ENCODE data around the gene CALHM4.

The CALHM4 gene, protein sequence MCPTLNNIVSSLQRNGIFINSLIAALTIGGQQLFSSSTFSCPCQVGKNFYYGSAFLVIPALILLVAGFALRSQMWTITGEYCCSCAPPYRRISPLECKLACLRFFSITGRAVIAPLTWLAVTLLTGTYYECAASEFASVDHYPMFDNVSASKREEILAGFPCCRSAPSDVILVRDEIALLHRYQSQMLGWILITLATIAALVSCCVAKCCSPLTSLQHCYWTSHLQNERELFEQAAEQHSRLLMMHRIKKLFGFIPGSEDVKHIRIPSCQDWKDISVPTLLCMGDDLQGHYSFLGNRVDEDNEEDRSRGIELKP

DNA sequence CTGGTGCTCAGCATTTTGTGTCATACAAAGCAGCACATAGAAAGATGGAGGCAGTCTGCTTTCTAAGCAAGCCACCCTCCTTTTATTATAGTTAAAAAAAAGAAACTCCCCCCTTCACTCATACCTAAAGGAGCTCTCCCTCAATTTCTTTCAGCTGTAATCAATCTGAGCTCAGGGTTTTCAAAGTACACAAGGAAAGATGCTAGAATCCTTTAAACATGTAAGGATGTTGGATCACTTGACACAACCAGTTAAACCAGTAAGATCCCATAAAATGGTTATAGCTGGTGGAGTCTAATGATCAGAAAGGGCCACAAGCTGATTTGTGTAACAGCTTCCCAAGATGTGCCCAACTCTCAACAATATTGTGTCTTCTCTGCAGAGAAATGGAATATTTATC, at the start of gene CALHM4:
CALHM4 (plus strand) TSS at position 301 of the 400 bp plus-strand sequence; CDS start at position 344, 43 bp downstream.
- no peak within 1 kb of the TSS for H3K4me3 ChIP-seq (ENCODE audit: low read length)
- no peak for TF ChIP-seq ZNF274 (IDR thresholded peaks at IDR 0.05; ENCODE audit: low read depth, low read length)

DNA sequence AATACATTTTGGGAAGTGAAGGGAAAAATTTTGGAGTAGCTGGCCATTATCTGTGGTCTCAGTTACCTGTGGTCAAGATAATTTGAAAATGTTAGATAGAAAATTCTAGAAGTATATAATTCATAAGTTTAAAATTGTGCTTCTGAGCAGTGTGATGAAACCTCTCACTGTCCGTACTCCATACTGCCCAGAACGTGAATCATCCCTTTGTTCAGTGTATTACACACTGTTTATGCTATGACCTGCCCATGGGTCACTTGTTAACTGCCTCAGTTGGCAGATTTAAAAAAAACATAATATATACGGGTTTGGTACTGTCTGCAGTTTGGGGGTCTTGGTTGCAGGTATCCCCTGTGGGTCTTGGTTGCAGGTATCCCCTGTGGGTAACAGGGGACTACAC, 46.2 kb upstream of the CALHM4 start:
- no peak for TF ChIP-seq ZNF274 (IDR thresholded peaks at IDR 0.05; ENCODE audit: low read depth, low read length)
- H3K4me3 ChIP-seq (ENCODE audit: low read length), result no peak overlapping the region

DNA sequence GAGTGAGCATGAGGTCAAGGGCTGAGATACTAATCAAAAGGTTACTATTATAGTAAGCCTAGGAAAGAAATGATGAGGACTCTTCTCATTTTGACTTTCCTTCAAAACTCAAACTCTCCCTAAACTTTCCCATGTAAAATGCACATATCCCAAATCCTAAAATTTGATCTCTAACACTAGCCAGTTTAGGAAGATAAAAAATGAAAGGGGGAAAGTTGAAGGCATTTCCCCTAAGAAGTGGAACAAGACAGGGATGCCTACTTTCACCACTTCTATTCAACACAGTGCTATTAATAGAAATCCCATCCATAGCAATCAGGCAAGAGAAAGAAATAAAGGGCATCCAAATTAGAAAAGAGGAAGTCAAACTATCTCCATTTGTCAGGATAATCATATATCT, 45.0 kb upstream of the CALHM4 start:
- no peak for TF ChIP-seq ZNF274 (IDR thresholded peaks at IDR 0.05; ENCODE audit: low read depth, low read length)
- H3K4me3 ChIP-seq (ENCODE audit: low read length), result no peak overlapping the region

DNA sequence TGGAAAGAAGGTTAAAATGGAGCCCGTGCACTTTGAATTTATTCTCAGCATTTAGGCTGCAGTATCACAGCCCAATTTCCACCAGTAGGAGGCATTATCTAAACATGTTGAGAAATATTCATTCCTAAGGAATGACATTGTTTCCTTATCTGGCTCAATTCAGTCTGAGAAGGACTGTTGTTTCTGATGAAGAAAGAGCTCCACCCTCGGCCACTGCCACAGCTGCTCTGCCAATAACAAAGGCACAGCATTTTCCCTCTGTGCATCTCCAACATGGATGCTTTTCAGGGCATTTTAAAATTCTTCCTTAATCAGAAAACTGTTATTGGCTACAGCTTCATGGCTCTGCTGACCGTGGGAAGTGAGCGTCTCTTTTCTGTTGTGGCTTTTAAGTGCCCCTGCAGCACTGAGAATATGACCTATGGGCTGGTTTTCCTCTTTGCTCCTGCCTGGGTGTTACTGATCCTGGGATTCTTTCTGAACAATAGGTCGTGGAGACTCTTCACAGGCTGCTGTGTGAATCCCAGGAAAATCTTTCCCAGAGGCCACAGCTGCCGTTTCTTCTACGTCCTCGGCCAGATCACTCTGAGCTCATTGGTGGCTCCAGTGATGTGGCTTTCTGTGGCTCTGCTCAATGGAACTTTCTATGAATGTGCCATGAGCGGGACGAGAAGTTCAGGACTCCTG, 42.0 kb upstream of the CALHM4 start, which contains the start of gene CALHM5:
CALHM5 (plus strand) TSS at position 216 of the 687 bp plus-strand sequence; CDS start at position 274, 58 bp downstream.
- TF ChIP-seq ZNF274 (IDR thresholded peaks at IDR 0.05; ENCODE audit: low read depth, low read length), result no peak
- H3K4me3 ChIP-seq (ENCODE audit: low read length), result no peak within 1 kb of the TSS

DNA sequence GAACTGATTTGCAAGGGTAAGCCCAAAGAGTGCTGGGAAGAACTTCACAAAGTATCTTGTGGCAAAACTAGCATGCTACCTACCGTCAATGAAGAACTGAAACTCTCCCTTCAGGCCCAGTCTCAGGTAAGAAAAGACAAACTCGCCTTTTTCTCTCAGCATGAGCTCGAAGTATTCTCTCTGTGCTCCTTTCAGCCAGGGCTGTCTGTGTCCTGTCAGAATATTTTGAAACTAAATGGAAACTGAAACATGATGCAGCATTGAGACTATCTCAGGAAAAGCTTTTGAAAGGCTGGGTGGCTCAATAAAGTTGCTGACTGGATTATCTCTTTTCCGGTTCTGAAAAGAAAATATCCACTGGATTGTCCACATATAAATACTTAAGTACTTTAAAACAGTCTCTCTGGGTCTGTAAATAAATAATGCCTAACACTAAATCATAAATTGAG, 41.4 kb upstream of the CALHM4 start:
- H3K4me3 ChIP-seq (ENCODE audit: low read length), result no peak overlapping the region
- no peak for TF ChIP-seq ZNF274 (IDR thresholded peaks at IDR 0.05; ENCODE audit: low read depth, low read length)

DNA sequence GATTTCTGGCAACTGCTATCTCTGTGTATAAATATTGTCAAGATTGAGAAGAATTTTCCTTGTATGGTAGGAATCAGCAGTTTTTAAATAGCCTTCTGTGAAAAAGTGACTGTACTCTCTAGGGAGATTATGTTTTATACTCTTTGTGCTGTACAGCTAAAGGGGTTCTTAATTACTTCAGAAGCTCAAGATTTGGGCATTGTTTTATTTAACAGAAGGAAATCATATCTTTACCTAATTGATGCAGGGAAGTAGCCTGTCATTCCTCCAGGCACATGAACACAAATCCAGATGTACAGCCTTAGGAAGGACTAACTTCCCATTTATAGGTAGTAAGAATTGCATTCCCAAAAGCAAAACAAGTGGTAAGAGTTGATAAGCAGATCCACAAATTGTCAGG, 40.8 kb upstream of the CALHM4 start:
- no peak for TF ChIP-seq ZNF274 (IDR thresholded peaks at IDR 0.05; ENCODE audit: low read depth, low read length)
- H3K4me3 ChIP-seq (ENCODE audit: low read length), result no peak overlapping the region

DNA sequence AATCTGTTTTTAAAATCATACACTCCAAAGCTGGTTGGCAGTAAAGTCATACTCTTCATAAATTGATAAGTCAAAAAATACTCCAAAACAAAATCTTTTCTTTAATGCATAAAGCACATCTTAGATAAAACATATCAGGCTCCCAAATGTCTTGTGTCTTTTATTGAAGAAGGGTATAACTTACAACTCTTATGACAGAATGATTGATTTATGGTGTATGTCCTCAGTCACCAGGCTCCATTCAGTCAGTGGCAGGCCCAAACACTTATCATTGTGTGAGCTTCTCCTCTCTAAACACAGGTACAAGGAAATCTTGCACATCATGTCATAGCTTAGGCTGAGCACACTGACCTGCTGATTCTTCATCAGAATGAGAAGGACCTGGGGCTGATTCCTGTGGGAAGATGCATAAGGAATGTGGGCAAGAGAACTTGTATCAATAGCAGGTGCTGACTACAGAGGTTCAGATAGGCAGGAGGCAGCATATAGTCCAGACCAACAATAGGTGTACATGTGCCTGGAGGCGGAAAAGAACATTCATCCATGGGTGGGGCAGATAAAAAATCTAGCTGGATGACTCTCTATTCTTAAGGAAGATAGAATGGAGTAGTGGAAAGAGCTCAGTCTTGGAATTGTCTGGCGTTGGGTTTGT, 40.2 kb upstream of the CALHM4 start:
- TF ChIP-seq ZNF274 (IDR thresholded peaks at IDR 0.05; ENCODE audit: low read depth, low read length), result no peak
- H3K4me3 ChIP-seq (ENCODE audit: low read length), result no peak overlapping the region

DNA sequence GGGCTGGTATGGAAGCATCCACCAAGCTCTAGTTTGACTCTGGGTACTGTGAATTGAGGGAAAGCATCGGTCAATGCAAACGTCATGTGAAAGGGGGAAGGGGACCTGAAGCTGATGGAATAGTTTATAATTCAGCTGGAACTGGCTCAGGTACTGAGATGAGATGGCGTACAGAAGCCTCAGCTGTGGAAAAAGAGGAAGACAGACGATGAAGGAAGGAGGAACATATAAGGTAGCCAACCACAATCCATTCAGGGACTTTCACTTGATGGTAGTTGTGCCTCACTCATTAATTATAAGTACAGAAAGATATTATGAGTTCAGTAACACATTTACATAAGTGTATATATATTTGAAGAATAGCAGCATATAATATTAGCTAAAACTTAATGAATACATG, 39.4 kb upstream of the CALHM4 start:
- no peak overlapping the region for H3K4me3 ChIP-seq (ENCODE audit: low read length)
- TF ChIP-seq ZNF274 (IDR thresholded peaks at IDR 0.05; ENCODE audit: low read depth, low read length), result no peak

DNA sequence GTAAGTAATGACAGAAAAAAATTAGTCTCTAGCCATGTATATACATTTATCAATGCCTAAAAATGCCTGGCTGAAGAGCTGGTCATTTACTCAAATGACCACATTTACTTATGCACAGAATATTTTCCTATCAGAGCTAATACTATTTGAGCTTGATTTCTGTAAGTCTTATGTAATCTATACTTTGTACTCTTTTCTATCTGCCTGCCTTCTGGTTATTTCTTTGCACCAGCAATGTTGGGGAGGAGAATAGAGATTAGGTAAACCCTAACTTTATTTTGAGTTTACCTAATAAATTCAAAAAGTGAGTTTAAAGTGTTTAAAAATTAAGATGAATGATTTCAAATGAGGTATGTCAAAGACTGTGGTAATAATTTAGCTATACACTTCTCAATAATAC, 38.4 kb upstream of the CALHM4 start:
- H3K4me3 ChIP-seq (ENCODE audit: low read length), result no peak overlapping the region
- TF ChIP-seq ZNF274 (IDR thresholded peaks at IDR 0.05; ENCODE audit: low read depth, low read length), result no peak

DNA sequence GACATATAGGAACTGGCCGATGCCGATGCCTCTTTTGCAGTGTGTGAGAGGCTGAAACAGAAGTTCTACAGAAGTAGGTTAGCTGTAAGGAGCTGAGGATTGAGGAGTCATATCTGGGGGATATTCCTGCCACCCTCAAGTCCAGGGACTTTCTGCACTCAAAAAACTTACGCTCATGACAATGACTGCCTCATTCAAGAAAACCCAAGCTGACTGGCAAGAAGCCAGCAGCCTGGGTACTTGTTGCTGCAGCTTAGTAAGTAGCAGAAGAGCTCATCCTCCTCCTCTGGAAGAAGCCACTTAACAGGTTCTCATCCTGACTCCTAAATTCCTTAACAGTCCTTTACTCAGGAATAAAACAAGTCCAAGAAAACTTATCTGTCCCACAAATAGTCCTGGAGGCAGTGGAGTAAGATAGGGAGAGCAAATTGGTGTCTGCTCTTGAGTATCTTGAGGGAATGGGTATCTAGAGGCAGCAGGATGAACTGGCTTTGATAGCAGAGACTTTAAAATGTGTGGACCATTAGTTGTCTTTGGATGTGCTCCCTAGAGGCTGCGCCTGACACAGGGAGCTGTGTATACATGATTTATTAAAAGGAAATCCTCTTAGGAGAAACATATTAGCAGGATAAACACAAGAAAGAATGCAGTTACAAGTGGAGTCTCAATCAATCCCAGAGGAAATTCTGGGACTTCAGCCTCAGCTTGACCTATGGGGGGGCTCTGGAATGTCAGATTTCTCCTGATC, 34.8 kb upstream of the CALHM4 start:
- no peak for TF ChIP-seq ZNF274 (IDR thresholded peaks at IDR 0.05; ENCODE audit: low read depth, low read length)
- H3K4me3 ChIP-seq (ENCODE audit: low read length), result no peak overlapping the region

DNA sequence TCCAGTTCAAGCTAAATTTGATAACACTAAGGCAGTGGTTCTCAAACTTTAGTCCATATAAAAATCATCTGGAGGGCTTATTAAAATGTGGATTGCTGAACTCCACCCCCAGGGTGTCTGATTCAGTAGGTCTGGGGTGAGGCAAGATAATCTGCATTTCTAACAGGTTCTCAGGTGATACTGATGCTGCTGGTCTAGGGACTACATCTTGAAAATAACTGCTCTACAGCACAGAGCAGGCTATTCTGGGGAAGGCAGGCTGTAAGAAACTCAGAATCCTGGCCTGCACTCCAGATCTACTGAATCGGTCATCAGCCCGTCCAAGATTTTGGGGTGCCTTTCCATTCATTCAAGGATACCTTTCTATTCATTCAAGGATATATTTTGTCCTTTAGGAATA, 30.7 kb upstream of the CALHM4 start:
- no peak for TF ChIP-seq ZNF274 (IDR thresholded peaks at IDR 0.05; ENCODE audit: low read depth, low read length)

DNA sequence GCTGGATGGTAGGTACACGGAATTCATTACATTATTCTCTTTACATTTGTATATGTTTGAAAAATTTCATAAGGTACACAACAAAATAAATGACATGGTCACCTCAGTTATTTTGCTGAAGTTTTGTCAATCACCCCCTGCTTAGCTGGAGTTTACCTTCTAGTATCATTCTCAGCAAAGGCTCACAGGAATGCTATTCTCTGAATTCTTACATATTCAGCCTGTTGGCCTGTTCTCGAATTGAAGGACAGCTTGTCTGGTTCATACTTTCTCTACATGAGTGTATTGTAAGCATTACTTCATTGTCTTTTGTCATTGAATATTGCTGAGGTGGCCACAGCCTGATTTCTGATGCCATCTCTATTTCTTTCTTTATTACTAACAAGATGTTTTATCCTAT, 29.3 kb upstream of the CALHM4 start:
- no peak overlapping the region for H3K4me3 ChIP-seq (ENCODE audit: low read length)
- TF ChIP-seq ZNF274 (IDR thresholded peaks at IDR 0.05; ENCODE audit: low read depth, low read length), result no peak

More for the DNA sequence above, 30.7 kb upstream of the CALHM4 start:
- H3K4me3 ChIP-seq (ENCODE audit: low read length), result no peak overlapping the region

DNA sequence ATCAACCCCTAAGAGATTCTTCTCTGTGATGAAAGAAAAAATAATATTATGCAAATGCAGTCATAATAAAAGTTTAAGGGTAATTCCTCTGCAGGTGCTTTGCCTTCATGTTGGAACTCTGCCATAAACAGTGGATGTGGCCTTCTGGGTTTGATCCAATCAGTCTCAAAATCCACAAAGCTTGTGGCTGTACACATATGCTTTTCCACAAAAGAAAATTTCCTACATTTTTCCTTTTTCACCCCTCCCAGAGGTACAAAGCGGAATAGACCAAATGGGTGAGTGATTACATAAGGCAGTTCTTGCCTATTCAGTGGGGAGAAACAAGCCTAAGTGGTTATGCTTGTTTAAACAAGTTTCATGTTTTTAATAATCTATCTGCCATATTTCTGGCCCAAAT, 25.4 kb upstream of the CALHM4 start:
- TF ChIP-seq ZNF274 (IDR thresholded peaks at IDR 0.05; ENCODE audit: low read depth, low read length), result no peak
- no peak overlapping the region for H3K4me3 ChIP-seq (ENCODE audit: low read length)

DNA sequence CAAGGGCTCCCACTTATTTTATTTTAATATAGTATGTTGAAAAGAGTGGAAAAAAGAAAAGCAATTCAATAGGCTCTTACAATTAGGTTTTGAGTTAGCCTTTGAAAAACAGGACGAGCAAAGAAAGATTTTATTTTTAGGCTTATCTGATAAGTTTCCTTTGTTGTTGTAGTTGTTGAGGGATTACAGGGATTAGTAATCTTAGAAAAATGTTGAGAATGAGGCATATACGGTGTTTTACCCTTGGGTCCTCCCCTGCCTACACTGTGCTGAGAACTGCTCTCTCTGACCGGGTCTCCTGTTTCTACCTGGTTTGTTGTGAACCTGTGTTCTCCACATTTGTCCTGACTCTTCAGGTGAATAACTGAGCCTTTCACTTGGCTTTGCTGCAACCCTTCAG, 24.8 kb upstream of the CALHM4 start:
- no peak overlapping the region for H3K4me3 ChIP-seq (ENCODE audit: low read length)
- no peak for TF ChIP-seq ZNF274 (IDR thresholded peaks at IDR 0.05; ENCODE audit: low read depth, low read length)

Measured in GM08714 (cell line).